NCI-H2081 (cell line): ENCODE measurements around the gene SLC24A5.
A peak's percentile ranks its signal among the peaks of the same experiment; 100 is the strongest.

Experiments used
- DNase-seq, 2 experiments: peaks; one replicate each; lab custom pipeline; 2025; lab: John Stamatoyannopoulos, UW

Gene SLC24A5

DNA sequence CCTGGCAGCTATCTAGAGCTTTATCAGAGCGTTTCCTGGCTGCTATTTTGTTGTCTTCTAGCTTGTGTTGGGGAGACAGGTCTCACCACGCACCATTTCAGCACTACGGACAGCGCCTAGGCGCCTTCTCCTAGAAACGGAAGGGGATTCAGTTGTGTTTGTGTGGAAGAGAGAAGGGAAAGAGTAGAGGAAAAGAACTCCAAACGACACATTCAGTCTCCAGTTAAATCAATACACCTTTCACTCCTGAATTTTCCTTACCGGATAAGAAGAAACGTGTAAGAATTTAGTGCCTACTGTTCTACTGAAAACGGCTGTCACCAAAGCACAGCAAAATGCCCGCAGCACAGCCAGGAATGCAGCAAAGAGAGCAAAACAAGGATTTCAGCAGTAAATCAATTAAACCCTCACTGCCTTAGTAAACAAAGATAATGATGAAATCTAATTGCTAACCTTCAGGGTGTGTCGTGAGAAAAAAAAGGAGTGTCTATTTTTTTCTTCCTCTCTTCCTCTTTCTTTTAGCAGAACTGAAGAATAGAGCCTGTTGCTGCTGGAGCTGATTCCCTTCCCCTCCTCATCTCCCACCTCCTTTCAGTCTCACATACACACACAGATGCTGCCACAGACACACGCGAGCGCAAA, 70.3 kb downstream of the SLC24A5 start:
- DNase-seq, result peak in 1 of 2 experiments; percentile 47

- peak; percentile 41 to 78 for DNase-seq
These were observed 70.9 kb downstream of the SLC24A5 start, which contains the start of gene CTXN2 for GRCh38 chr15:48191574-48192225. TSS of gene CTXN2 (plus strand) at chr15:48191665. CDS start at chr15:48201301, 9,636 bp downstream.
